NOMO-1 treated with dmso at 0.1 percent for 144 hours (cell line): ENCODE measurements around the gene ACTN4.

Experiments used
- DNase-seq: peaks from one replicate; lab custom pipeline; 2025; ENCODE audit not compliant: unreplicated experiment; lab: John Stamatoyannopoulos, UW

ACTN4 gene

GRCh38 chr19:38708413-38709024 lies 61.1 kb downstream of the ACTN4 start:
- DNase-seq = no peak

- no peak for DNase-seq
These were observed 61.7 kb downstream of the ACTN4 start for GRCh38 chr19:38709119-38709518.

GRCh38 chr19:38709671-38710415 lies 62.4 kb downstream of the ACTN4 start:
- no peak for DNase-seq

GRCh38 chr19:38710416-38710702 lies 62.9 kb downstream of the ACTN4 start:
- DNase-seq = no peak

GRCh38 chr19:38710928-38711725 lies 63.7 kb downstream of the ACTN4 start:
- no peak for DNase-seq

- no peak for DNase-seq
These were observed 64.3 kb downstream of the ACTN4 start for GRCh38 chr19:38711726-38712153.

- DNase-seq = no peak
These were observed 64.8 kb downstream of the ACTN4 start for GRCh38 chr19:38712161-38712748.

- no peak for DNase-seq
These were observed 65.8 kb downstream of the ACTN4 start for GRCh38 chr19:38713227-38713649.

GRCh38 chr19:38713865-38714264 lies 66.4 kb downstream of the ACTN4 start:
- no peak for DNase-seq

GRCh38 chr19:38714354-38714778 lies 66.9 kb downstream of the ACTN4 start:
- no peak for DNase-seq

- no peak for DNase-seq
These were observed 68.1 kb downstream of the ACTN4 start for GRCh38 chr19:38715555-38715954.

GRCh38 chr19:38717051-38717450 lies 69.6 kb downstream of the ACTN4 start:
- no peak for DNase-seq

GRCh38 chr19:38717855-38718254 lies 70.4 kb downstream of the ACTN4 start:
- no peak for DNase-seq

- no peak for DNase-seq
These were observed 71.5 kb downstream of the ACTN4 start for GRCh38 chr19:38718747-38719543.

- DNase-seq = no peak
These were observed 72.5 kb downstream of the ACTN4 start for GRCh38 chr19:38719761-38720558.

- DNase-seq = no peak
These were observed 73.2 kb downstream of the ACTN4 start for GRCh38 chr19:38720559-38721236.

GRCh38 chr19:38721496-38721895 lies 74.0 kb downstream of the ACTN4 start:
- no peak for DNase-seq

- no peak for DNase-seq
These were observed 74.7 kb downstream of the ACTN4 start for GRCh38 chr19:38721979-38722773.
